Measurements from ENCODE around the gene FGF13. TPM values are rescaled to one million over a fixed set of nuclear protein-coding genes. Genes with fewer than 3 reads are reported as not detected.

The FGF13 gene
- total and polyA plus RNA-seq, 2 donors from 2014 or later: 9.2 to 16.6 TPM

- H3K9ac ChIP-seq (ENCODE audit: low read length in 3 of 3): no peak overlapping the region
- DNase-seq: no peak
- H3K36me3 ChIP-seq (ENCODE audit: control insufficient read depth in 2 of 3, insufficient read depth in 3 of 3, low read length in 3 of 3): no peaks in the 10 kb centered on the region
- H3K4me3 ChIP-seq (ENCODE audit: low read length in 3 of 3): no peak overlapping the region
- H3K27me3 ChIP-seq (ENCODE audit: control insufficient read depth, insufficient read depth, low read length): no peaks in the 10 kb centered on the region
- H3K27ac ChIP-seq (ENCODE audit: low read depth in 2 of 2, low read length in 2 of 2): no peak overlapping the region
- TF ChIP-seq, protein P1, sequence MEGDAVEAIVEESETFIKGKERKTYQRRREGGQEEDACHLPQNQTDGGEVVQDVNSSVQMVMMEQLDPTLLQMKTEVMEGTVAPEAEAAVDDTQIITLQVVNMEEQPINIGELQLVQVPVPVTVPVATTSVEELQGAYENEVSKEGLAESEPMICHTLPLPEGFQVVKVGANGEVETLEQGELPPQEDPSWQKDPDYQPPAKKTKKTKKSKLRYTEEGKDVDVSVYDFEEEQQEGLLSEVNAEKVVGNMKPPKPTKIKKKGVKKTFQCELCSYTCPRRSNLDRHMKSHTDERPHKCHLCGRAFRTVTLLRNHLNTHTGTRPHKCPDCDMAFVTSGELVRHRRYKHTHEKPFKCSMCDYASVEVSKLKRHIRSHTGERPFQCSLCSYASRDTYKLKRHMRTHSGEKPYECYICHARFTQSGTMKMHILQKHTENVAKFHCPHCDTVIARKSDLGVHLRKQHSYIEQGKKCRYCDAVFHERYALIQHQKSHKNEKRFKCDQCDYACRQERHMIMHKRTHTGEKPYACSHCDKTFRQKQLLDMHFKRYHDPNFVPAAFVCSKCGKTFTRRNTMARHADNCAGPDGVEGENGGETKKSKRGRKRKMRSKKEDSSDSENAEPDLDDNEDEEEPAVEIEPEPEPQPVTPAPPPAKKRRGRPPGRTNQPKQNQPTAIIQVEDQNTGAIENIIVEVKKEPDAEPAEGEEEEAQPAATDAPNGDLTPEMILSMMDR (IDR thresholded peaks at IDR 0.05; ENCODE audit: borderline replicate concordance, extremely low read depth, insufficient read depth): no peak
- H3K4me1 ChIP-seq (ENCODE audit: control insufficient read depth in 2 of 3, insufficient read depth in 2 of 3, low read depth in 1 of 3, low read length in 3 of 3): no peaks in the 10 kb centered on the region
- H3K9me3 ChIP-seq (ENCODE audit: control insufficient read depth in 2 of 3, insufficient read depth in 1 of 3, low read length in 3 of 3): no peaks in the 10 kb centered on the region
- FAIRE-seq: no peak
- intact Hi-C loops (cut with DNase I): no loop called here
Observed at GRCh38 chrX:138690591-138690990, 20.9 kb downstream of the FGF13 start.

DNA sequence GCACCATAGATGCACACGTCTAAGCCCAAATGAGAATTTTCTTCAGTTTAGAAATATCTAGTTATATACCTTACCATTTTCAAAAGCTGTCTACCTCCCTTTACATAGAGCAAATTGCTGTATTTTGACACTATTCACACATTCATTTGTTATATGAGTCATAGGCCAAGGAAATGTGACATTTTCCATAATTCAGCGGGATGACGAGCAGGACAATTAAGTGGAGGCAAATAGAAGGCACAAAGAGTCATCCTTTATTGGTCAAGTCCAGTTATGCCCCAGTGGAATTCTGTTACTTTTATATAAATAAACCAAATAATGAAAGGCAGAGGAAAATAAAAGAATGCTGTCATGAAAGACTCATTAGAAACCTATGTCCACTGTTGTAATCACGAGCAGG lies 27.9 kb downstream of the FGF13 start:
- H3K9ac ChIP-seq (ENCODE audit: low read length in 3 of 3): no peak overlapping the region
- TF ChIP-seq, protein P1 (IDR thresholded peaks at IDR 0.05; ENCODE audit: borderline replicate concordance, extremely low read depth, insufficient read depth): no peak
- DNase-seq: no peak
- H3K4me1 ChIP-seq (ENCODE audit: control insufficient read depth in 2 of 3, insufficient read depth in 2 of 3, low read depth in 1 of 3, low read length in 3 of 3): no peaks in the 10 kb centered on the region
- no peak for FAIRE-seq
- H3K36me3 ChIP-seq (ENCODE audit: control insufficient read depth in 2 of 3, insufficient read depth in 3 of 3, low read length in 3 of 3): no peaks in the 10 kb centered on the region
- H3K4me3 ChIP-seq (ENCODE audit: low read length in 3 of 3): no peak overlapping the region
- H3K27ac ChIP-seq (ENCODE audit: low read depth in 2 of 2, low read length in 2 of 2): no peak overlapping the region
- H3K27me3 ChIP-seq (ENCODE audit: control insufficient read depth, insufficient read depth, low read length): no peaks in the 10 kb centered on the region
- no peaks in the 10 kb centered on the region for H3K9me3 ChIP-seq (ENCODE audit: control insufficient read depth in 2 of 3, insufficient read depth in 1 of 3, low read length in 3 of 3)
- intact Hi-C loops (cut with DNase I): no loop called here

DNA sequence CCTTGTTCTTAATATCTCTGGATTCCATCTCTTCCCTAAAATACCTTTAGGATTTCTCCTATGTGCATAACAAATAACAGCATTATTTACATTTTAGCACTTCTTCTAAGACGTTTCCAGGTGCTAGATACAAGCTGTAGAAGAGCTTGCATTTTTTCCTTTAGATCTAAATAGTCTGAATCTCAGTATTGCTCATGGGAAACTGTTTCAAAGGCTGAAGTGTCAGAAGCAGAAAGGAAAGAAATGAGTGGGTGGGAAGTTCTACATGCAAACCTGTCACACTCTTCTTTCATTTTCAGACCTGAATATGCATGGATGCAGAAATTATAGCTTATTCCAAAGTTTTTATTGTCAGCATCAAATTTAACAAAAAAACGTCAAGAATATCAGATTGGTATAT lies 41.8 kb downstream of the FGF13 start:
- no peaks in the 10 kb centered on the region for H3K36me3 ChIP-seq (ENCODE audit: control insufficient read depth in 2 of 3, insufficient read depth in 3 of 3, low read length in 3 of 3)
- no peak overlapping the region for H3K4me3 ChIP-seq (ENCODE audit: low read length in 3 of 3)
- no peak overlapping the region for H3K27ac ChIP-seq (ENCODE audit: low read depth in 2 of 2, low read length in 2 of 2)
- H3K4me1 ChIP-seq (ENCODE audit: control insufficient read depth in 2 of 3, insufficient read depth in 2 of 3, low read depth in 1 of 3, low read length in 3 of 3): no peaks in the 10 kb centered on the region
- H3K9ac ChIP-seq (ENCODE audit: low read length in 3 of 3): no peak overlapping the region
- no peak for FAIRE-seq
- H3K9me3 ChIP-seq (ENCODE audit: control insufficient read depth in 2 of 3, insufficient read depth in 1 of 3, low read length in 3 of 3): no peaks in the 10 kb centered on the region
- no peak for DNase-seq
- intact Hi-C loops (cut with DNase I): no loop called here
- peaks cover 2% of the 10 kb centered on the region for H3K27me3 ChIP-seq (ENCODE audit: control insufficient read depth, insufficient read depth, low read length)
- TF ChIP-seq, protein P1 (IDR thresholded peaks at IDR 0.05; ENCODE audit: borderline replicate concordance, extremely low read depth, insufficient read depth): no peak

GRCh38 chrX:138664466-138664865 lies 47.1 kb downstream of the FGF13 start:
- FAIRE-seq: no peak
- Histone ChIP-seq H3K4me3 (ENCODE audit: low read length in 3 of 3) (no peak overlapping the region), H3K9me3 (ENCODE audit: control insufficient read depth in 2 of 3, insufficient read depth in 1 of 3, low read length in 3 of 3) (no peaks in the 10 kb centered on the region), H3K9ac (ENCODE audit: low read length in 3 of 3) (no peak overlapping the region), H3K27me3 (ENCODE audit: control insufficient read depth, insufficient read depth, low read length) (no peaks in the 10 kb centered on the region), H3K27ac (ENCODE audit: low read depth in 2 of 2, low read length in 2 of 2) (no peak overlapping the region), H3K4me1 (ENCODE audit: control insufficient read depth in 2 of 3, insufficient read depth in 2 of 3, low read depth in 1 of 3, low read length in 3 of 3) (no peaks in the 10 kb centered on the region), H3K36me3 (ENCODE audit: control insufficient read depth in 2 of 3, insufficient read depth in 3 of 3, low read length in 3 of 3) (no peaks in the 10 kb centered on the region)
- TF ChIP-seq, protein P1 (IDR thresholded peaks at IDR 0.05; ENCODE audit: borderline replicate concordance, extremely low read depth, insufficient read depth): no peak
- intact Hi-C loops (cut with DNase I): no loop called here
- no peak for DNase-seq

Measured in kidney (tissue), 14 donors.